ENCODE data around the gene CASP10.
"Not testable (repeated sequence)": the region's sequence is repeated elsewhere in the genome, so short reads cannot be mapped to it uniquely, and the experiment has no call there.

The CASP10 gene

GRCh38 chr2:201154615-201155399 is 28.1 kb upstream of the CASP10 start:
- no peak for DNase-seq

- DNase-seq, result no peak
Observed at GRCh38 chr2:201156036-201156435, 26.9 kb upstream of the CASP10 start.

- no peak for DNase-seq
Observed at GRCh38 chr2:201156640-201157039, 26.3 kb upstream of the CASP10 start.

- DNase-seq, result peak; percentile 61 to 80 (median 74)
Observed at GRCh38 chr2:201157694-201158093, 25.2 kb upstream of the CASP10 start.

GRCh38 chr2:201158111-201158929 is 24.6 kb upstream of the CASP10 start:
- DNase-seq, result peak; percentile 92 to 95 (median 95)

- DNase-seq, result peak in 2 of 3 donors; percentile 70 to 77
Observed at GRCh38 chr2:201164166-201164565, 18.8 kb upstream of the CASP10 start.

- DNase-seq, result no peak
Observed at GRCh38 chr2:201167546-201167945, 15.4 kb upstream of the CASP10 start.

- not testable (repeated sequence) for DNase-seq
Observed at GRCh38 chr2:201168496-201168895, 14.4 kb upstream of the CASP10 start.

GRCh38 chr2:201171259-201171814 is 11.6 kb upstream of the CASP10 start:
- peak in 1 of 3 donors; percentile 18 for DNase-seq

- peak in 2 of 3 donors; percentile 32 to 44 for DNase-seq
Observed at GRCh38 chr2:201172279-201172678, 10.7 kb upstream of the CASP10 start.

- DNase-seq, result no peak
Observed at GRCh38 chr2:201174687-201175086, 8.3 kb upstream of the CASP10 start.

- DNase-seq, result peak in 1 of 3 donors; percentile 18
Observed at GRCh38 chr2:201176081-201176481, 6.9 kb upstream of the CASP10 start.

GRCh38 chr2:201180010-201180409 is 2.9 kb upstream of the CASP10 start:
- peak; percentile 43 to 66 (median 61) for DNase-seq

GRCh38 chr2:201183365-201183727 is 405 bp downstream of the CASP10 start:
- peak in 1 of 3 donors; percentile 42 for DNase-seq

- peak in 1 of 3 donors; percentile 46 for DNase-seq
Observed at GRCh38 chr2:201183835-201184234, 894 bp downstream of the CASP10 start.

GRCh38 chr2:201184248-201184647 is 1.3 kb downstream of the CASP10 start:
- not testable (repeated sequence) for DNase-seq

- DNase-seq, result no peak
Observed at GRCh38 chr2:201185863-201186262, 2.9 kb downstream of the CASP10 start.

- DNase-seq, result no peak
Observed at GRCh38 chr2:201186982-201187381, 4.0 kb downstream of the CASP10 start.

- DNase-seq, result peak in 1 of 3 donors; percentile 6
Observed at GRCh38 chr2:201188449-201188848, 5.5 kb downstream of the CASP10 start.

GRCh38 chr2:201191132-201191875 is 8.4 kb downstream of the CASP10 start:
- no peak for DNase-seq

GRCh38 chr2:201194097-201194496 is 11.2 kb downstream of the CASP10 start:
- DNase-seq, result peak in 2 of 3 donors; percentile 67 to 72

- no peak for DNase-seq
Observed at GRCh38 chr2:201195331-201195730, 12.4 kb downstream of the CASP10 start.

- no peak for DNase-seq
Observed at GRCh38 chr2:201196003-201196402, 13.1 kb downstream of the CASP10 start.
